AG09319 (cell line): ENCODE measurements around the gene ADGRL3.

Source experiments
- DNase-seq: peaks from one replicate; pipeline ENCODE4 v3.0.0-alpha.2; 2010; ENCODE audit warnings: low read depth; ENCODE audit errors: extremely low read depth
- CTCF ChIP-seq: IDR thresholded peaks from 2 replicates; pipeline ENCODE4 v1.5.1; 2011; ENCODE audit warnings: low read depth, mild to moderate bottlenecking, inconsistent platforms, low read length, moderate library complexity

ADGRL3 gene

GRCh38 chr4:61648264-61648663 lies 448.1 kb downstream of the ADGRL3 start:
- TF ChIP-seq CTCF, result no peak
- no peak for DNase-seq

- DNase-seq, result no peak
- TF ChIP-seq CTCF, result no peak
Measured at GRCh38 chr4:61657016-61657415, 456.9 kb downstream of the ADGRL3 start.

GRCh38 chr4:61661960-61662359 lies 461.8 kb downstream of the ADGRL3 start:
- no peak for TF ChIP-seq CTCF
- DNase-seq, result no peak

- TF ChIP-seq CTCF, result no peak
- DNase-seq, result no peak
Measured at GRCh38 chr4:61662362-61662761, 462.2 kb downstream of the ADGRL3 start.

GRCh38 chr4:61663310-61663709 lies 463.2 kb downstream of the ADGRL3 start:
- TF ChIP-seq CTCF, result no peak
- no peak for DNase-seq

- no peak for DNase-seq
Measured at GRCh38 chr4:61665649-61666048, 465.5 kb downstream of the ADGRL3 start.

GRCh38 chr4:61666244-61666643 lies 466.1 kb downstream of the ADGRL3 start:
- no peak for TF ChIP-seq CTCF
- DNase-seq, result no peak

More at GRCh38 chr4:61665649-61666048, 465.5 kb downstream of the ADGRL3 start:
- TF ChIP-seq CTCF, result no peak
